ENCODE results near the gene KLK15. TPM values are rescaled to one million over a fixed set of nuclear protein-coding genes. Genes with fewer than 3 reads are reported as not detected.

Gene KLK15
- total and polyA plus RNA-seq, 2 of the 4 experiments (the other 2 are of a cell fraction) = not detected

GRCh38 chr19:50780753-50781435 is 52.5 kb downstream of the KLK15 start:
- dilution Hi-C loops (cut with HindIII; ENCODE audit: low sequenced_read_pairs, unreplicated experiment) (no loop called here), intact Hi-C loops (cut with micrococcal nuclease) (no loop called here), in situ Hi-C loops (cut with MboI; ENCODE audit: low sequenced_read_pairs) (loop anchor here (10.0 kb wide), 2 partner anchors 246 to 426 kb away; no protein-coding TSS in a partner anchor)
- WGBS, 2 experiments (ENCODE audit: extremely low coverage in 2 of 2, insufficient read length in 1 of 2) = 80% methylated on average over 5 of the region's 16 CpGs; no CpG with 5 or more reads in 1 of the 2 experiments
- no peak overlapping the region for H3K4ac ChIP-seq (ENCODE audit: low read depth, low read length)
- H4K8ac ChIP-seq (ENCODE audit: low read depth in 2 of 2, low read length in 2 of 2) = no peak overlapping the region
- no peak overlapping the region for H4K91ac ChIP-seq (ENCODE audit: insufficient read depth, low read depth, low read length)
- TF ChIP-seq RAD21 (IDR thresholded peaks at IDR 0.05; ENCODE audit: low read length) (no peak), RFX5 (IDR thresholded peaks at IDR 0.05; ENCODE audit: low read depth, low read length) (no peak), CEBPB (IDR thresholded peaks at IDR 0.05; ENCODE audit: low read depth, low read length) (no peak)
- H3K9me1 ChIP-seq (ENCODE audit: insufficient read depth, low read length) = no peaks in the 10 kb centered on the region
- H3K9me3 ChIP-seq (ENCODE audit: control insufficient read depth, insufficient read depth, low read length) = no peaks in the 10 kb centered on the region
- H2BK5ac ChIP-seq (ENCODE audit: low read depth, low read length, poor library complexity, severe bottlenecking) = no peak overlapping the region
- no peak overlapping the region for H2AK5ac ChIP-seq (ENCODE audit: low read depth, low read length)
- no peak overlapping the region for H4K5ac ChIP-seq (ENCODE audit: low read depth, low read length)
- no peak overlapping the region for H2AFZ ChIP-seq (replicated peaks; ENCODE audit: low read length, poor library complexity)
- H3K56ac ChIP-seq (ENCODE audit: extremely low read depth, insufficient read depth, low read length) = no peak overlapping the region
- H3K4me3 ChIP-seq (ENCODE audit: insufficient read depth, low read depth, low read length) = no peak overlapping the region
- peaks cover 31% of the 10 kb centered on the region for H3K27me3 ChIP-seq (ENCODE audit: control insufficient read depth, insufficient read depth, low read length)
- no peak overlapping the region for H2BK120ac ChIP-seq (ENCODE audit: low read depth, low read length)
- H3K79me1 ChIP-seq (ENCODE audit: low read depth in 1 of 2, low read length in 2 of 2) = no peaks in the 10 kb centered on the region
- ATAC-seq (ENCODE audit: low read depth) = no peak
- H2BK15ac ChIP-seq (ENCODE audit: low read depth, low read length) = no peak overlapping the region
- CTCF ChIA-PET = no interaction called here
- DNase-seq = no peak
- POLR2A ChIA-PET (ENCODE audit: unreplicated experiment) = no interaction called here
- H2AK9ac ChIP-seq (replicated peaks; ENCODE audit: low read depth, low read length, poor library complexity) = no peak overlapping the region
- no peak overlapping the region for H3K27ac ChIP-seq (ENCODE audit: insufficient read depth, low read length)
- H3K36me3 ChIP-seq (ENCODE audit: control insufficient read depth, insufficient read depth, low read length) = no peaks in the 10 kb centered on the region
- no peaks in the 10 kb centered on the region for H4K20me1 ChIP-seq (ENCODE audit: insufficient read depth, low read length)
- no peak overlapping the region for H3K18ac ChIP-seq (ENCODE audit: low read depth, low read length)
- BruUV-seq (replicated peaks) = no TSS peak
- H2BK20ac ChIP-seq (ENCODE audit: low read depth, low read length) = no peak overlapping the region
- H3K14ac ChIP-seq (replicated peaks; ENCODE audit: low read depth, low read length) = no peak overlapping the region
- no peaks in the 10 kb centered on the region for H3K4me1 ChIP-seq (ENCODE audit: control insufficient read depth, insufficient read depth, low read length)
- H3K9ac ChIP-seq (ENCODE audit: low read depth, low read length) = no peak overlapping the region
- no peak overlapping the region for H3K4me2 ChIP-seq (ENCODE audit: low read depth, low read length)
- no peak overlapping the region for H3K23ac ChIP-seq (ENCODE audit: low read depth, low read length)

All from IMR-90 (cell line).